Prostate gland (tissue), 2 donors: ENCODE measurements around the gene RAB3C.

Experiments used
- POLR2A ChIP-seq: fragments of 450-650 bp; IDR thresholded peaks from one replicate; pipeline ENCODE4 v1.6.1; 2016; ENCODE audit warnings: antibody characterized with exemption, mild to moderate bottlenecking
- TF ChIP-seq, protein P1 (sequence below), 4 experiments: fragments of 200-600 bp in 2 of 4; fragments of 450-650 bp in 2 of 4; sonication (generic) in 2 of 4; IDR thresholded peaks; 1 replicate in 3 of 4; 2 replicates in 1 of 4; pipeline ENCODE4 v1.5.1; 2016 to 2019; ENCODE audit warnings: antibody characterized with exemption in 4 of 4, mild to moderate bottlenecking in 2 of 4, moderate library complexity in 2 of 4

DNA sequence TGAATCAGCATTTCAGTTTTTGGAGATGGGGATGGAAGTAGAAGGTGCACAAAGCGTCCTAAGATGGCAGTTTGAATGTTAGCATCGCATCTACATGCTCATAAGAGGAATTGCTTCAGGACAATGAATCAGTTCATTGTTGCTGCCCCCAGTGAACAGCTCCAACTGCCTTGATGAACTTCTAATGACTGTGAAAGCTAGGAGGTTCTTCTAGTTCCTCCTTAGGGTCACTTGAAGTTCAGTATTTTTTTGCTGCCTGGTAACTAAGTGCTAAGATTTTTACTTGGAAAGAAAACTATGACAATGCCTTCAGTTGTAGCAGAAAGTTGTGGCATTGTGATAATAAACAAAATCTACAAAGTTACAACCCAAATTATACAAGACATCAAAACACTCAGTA is 271.6 kb downstream of the RAB3C start:
- no peak for TF ChIP-seq POLR2A
- TF ChIP-seq, protein P1, sequence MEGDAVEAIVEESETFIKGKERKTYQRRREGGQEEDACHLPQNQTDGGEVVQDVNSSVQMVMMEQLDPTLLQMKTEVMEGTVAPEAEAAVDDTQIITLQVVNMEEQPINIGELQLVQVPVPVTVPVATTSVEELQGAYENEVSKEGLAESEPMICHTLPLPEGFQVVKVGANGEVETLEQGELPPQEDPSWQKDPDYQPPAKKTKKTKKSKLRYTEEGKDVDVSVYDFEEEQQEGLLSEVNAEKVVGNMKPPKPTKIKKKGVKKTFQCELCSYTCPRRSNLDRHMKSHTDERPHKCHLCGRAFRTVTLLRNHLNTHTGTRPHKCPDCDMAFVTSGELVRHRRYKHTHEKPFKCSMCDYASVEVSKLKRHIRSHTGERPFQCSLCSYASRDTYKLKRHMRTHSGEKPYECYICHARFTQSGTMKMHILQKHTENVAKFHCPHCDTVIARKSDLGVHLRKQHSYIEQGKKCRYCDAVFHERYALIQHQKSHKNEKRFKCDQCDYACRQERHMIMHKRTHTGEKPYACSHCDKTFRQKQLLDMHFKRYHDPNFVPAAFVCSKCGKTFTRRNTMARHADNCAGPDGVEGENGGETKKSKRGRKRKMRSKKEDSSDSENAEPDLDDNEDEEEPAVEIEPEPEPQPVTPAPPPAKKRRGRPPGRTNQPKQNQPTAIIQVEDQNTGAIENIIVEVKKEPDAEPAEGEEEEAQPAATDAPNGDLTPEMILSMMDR (IDR thresholded peaks at IDR 0.05), result no peak
